Measurements from ENCODE around the gene PRPF40A.

Gene PRPF40A

GRCh38 chr2:152613235-152613634, 104.0 kb downstream of the PRPF40A start:
- DNase-seq: no peak

DNA sequence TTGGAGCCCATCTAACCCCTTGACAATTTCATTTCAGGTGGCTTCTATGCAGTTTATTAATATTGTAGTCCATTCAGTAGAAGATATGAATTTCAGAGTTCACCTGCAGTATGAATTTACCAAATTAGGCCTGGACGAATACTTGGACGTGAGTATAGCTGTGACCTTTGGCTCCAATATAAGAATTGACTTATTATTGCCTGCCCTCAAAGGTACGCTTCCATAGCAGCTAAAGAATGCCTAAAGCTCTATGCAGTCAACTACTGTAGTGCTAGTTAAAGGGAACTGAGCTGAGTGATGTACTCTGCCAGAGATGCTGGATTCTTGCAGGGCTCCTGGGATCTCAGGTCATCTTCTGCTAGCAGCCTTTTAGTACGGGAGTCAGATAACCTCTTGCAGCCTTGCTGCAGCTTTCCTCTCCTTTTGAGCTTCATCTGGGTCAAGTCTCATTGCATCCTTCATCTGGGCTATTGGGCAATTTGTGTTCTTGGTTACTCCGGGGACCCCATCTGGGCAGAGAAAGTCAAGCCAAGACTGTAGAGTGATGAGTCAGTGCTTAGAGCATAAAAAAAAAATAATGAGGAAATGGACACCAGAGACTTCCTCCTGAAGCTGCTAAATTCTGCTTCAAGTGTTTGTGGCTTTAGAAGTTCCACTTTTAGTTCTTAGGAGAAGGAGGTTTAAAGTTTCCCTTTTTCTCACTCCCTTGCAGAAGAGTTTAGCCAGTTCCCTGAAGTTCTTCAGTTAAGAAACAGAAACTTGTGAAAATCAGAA, 105.6 kb downstream of the PRPF40A start:
- DNase-seq: no peak

GRCh38 chr2:152609699-152610098, 107.6 kb downstream of the PRPF40A start:
- no peak for DNase-seq

GRCh38 chr2:152609154-152609553, 108.1 kb downstream of the PRPF40A start:
- DNase-seq: no peak

DNA sequence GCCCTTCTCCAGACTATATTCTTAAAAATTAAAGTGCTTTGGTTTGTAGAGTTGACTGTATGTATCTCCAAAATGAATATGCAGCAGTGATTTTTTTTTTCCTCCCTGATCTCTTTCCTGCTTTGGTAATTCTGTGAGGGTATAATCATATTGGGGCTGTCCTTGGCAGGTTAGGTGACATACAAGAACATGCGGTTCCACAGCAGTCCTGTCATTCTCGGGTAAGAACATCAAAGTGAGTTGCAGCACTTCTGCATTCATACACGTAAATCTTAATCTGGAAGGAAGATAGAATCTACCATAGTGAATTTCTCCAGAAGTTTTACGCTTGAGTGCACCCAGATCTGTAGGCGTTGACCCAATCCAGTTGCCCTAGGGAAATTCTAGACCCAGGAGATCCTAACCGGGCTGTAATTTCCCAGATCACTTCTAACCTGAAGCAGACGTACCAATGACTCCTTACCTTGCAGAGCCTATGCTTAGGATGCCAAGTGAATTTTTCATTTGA, 109.4 kb downstream of the PRPF40A start:
- DNase-seq: no peak

GRCh38 chr2:152606941-152607340, 110.3 kb downstream of the PRPF40A start:
- no peak for DNase-seq

DNA sequence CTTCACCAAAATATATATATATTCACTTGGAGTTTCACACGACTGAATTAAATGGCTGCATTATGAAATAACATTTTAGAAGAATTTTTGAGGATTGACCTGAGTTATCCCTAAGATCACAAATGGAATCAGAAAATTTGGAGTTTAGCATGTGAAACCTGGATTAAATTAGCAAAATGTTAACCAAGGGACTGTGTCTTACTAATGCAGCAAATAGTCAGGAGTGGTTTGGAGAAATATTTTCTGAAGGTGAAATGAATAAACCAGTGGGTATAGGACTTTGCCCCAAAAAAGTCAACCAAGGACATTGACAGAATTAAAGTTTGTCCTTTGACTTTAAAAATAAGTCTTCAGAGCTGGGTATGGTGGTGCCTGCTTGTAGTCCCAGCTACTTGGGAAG, 111.2 kb downstream of the PRPF40A start:
- no peak for DNase-seq

DNA sequence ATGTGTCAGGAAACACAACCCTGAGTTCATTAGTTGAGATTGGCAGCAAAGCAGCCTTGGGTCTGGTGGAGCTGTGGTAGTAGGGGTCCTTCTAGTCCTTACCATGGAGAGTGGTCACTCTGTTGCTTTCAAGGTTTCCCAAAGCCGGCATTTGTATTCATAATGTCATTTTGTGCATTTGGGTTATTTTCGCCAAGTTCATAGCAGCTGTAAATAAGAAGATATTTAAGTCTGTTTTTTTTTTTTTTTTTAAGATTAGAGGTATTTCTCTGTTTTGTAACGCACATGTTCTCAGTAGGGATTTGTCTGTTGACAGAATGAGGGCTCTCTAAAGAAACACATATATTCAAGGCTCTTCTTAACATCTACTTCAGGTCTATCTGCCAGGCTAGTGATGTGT, 114.1 kb downstream of the PRPF40A start:
- DNase-seq: no peak

DNA sequence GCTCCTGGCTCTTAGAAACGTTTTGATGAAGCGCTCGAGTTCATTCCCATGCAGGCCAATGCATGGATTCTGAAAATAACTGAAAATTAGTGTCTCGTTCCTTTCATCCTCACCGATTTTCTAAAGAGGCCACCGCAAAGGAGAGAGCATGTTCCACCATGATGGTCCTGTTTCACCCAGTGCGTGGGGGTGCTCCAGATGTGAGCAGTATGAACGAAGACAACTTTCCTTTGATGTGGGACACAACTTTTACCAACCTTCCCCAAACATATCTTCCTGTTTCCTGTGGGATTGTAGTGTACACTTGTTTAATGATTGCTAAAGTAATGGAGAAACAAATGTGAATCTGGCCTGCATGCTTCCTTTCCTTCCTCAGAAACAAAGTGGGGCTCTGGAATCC, 114.5 kb downstream of the PRPF40A start:
- DNase-seq: no peak
